GM21447 (cell line): ENCODE results near the gene PTPRG.

Experiments used
- ATAC-seq: cut with Tn5 transposase; IDR thresholded peaks from one replicate; pipeline ENCODE4 v1.9.1; 2021; ENCODE audit not compliant: unreplicated experiment

PTPRG gene

DNA sequence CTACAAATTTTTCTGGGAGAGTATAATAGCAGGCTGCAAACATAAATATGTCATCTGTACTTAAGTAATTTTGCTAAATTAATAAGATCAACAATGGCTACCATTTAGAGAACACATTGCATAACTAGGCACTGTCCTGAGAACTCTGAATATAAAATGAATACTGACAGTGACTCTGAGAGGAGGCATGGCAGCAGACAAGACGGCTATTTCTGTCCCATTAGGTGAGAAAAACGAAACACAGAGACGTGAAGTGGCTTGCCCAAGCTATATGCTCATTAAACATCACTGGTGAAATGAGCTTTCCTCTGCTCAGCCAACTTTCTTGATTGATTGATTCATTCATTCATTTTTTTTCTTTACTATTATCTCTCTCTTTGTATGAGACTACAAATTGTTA is 384.3 kb downstream of the PTPRG start:
- no peak for ATAC-seq

GRCh38 chr3:61946570-61947324 is 385.4 kb downstream of the PTPRG start:
- no peak for ATAC-seq

GRCh38 chr3:61947456-61947855 is 386.1 kb downstream of the PTPRG start:
- ATAC-seq: no peak

DNA sequence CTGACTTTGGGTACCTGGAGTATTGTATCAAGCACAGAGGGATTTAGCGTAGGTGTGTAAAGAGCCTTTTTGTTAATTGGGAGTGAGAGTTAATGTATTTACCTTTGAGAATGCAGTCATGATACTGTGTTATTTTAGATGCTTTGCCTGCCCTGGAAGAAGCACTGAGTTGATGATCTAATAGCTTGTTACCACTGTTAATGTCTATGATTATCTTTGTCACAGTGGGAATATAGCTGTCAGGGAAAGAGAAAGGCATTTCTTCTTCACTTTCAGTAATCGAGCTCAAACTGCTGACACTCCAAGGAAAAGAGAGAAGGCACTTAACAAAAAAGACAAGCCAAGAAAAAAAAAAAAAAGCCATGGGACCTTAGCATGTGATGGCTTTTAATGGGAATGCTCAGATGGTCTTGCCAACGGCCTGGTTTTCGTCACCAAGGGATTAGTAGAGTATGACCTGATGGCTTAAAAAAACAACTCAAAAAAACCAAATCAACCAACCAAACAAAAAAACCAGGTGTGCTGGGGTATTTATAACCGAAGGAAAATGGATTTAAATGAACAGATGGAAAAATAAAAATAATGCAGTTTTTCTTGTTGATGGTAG is 387.4 kb downstream of the PTPRG start:
- ATAC-seq: no peak

DNA sequence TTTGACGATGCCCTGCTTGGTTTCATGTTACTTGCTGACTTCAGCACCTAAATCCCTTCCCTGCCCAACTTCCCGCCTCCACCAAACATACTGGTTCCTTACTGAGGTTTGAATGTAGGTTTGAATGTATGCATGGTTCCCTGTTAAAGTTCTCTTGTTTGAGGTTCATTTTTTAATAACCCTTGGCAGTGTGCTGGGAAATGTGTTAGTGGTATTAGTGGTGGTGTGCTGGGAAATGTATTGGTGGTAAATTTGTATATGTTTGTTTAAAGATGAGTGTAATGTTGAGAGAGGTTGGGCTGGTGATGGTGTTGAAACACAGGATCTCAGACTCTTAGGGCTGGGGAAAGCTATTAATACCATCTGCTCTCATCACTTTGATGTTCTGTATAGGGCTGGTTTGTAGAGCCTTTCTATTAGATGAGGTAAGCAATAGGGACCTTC is 392.7 kb downstream of the PTPRG start:
- ATAC-seq: no peak

DNA sequence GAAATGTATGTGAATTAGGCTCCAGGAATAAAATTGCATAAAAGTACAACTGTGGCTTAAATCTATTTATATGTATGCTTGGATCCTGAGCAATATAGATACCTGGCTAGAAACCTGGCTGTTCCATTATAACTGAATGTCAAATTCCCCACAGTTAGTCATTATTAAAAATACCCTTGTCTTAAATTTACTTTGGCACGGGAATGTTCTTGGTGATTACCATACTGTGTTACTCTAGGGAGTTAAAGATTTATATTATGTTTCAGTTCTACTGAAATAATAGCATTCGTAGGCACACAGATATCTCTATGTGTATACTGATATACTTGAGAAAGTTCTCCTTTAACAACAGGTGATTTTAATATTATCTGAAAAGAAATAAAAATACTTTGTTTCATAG is 394.1 kb downstream of the PTPRG start:
- no peak for ATAC-seq

GRCh38 chr3:61956236-61956635 is 394.9 kb downstream of the PTPRG start:
- no peak for ATAC-seq

GRCh38 chr3:61957259-61957658 is 395.9 kb downstream of the PTPRG start:
- ATAC-seq: no peak

DNA sequence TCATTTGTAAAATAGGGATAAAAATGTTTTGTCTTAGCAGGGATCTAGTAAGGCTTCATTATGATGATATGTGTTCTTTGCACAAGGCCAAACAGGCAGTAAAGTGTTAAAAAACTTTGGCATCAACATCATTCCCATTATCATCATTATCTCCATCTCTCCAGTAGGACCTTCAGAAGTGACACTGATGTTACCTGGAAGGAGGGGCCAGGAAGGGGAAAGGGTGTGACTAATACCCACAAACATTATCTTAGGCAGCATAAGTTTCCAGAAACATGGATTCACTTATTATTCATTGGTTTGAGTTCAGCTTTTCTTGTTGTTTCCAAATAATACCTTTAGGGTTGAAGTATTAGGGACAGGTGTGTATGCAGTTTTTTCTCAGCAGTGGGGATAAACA is 399.6 kb downstream of the PTPRG start:
- ATAC-seq: no peak

DNA sequence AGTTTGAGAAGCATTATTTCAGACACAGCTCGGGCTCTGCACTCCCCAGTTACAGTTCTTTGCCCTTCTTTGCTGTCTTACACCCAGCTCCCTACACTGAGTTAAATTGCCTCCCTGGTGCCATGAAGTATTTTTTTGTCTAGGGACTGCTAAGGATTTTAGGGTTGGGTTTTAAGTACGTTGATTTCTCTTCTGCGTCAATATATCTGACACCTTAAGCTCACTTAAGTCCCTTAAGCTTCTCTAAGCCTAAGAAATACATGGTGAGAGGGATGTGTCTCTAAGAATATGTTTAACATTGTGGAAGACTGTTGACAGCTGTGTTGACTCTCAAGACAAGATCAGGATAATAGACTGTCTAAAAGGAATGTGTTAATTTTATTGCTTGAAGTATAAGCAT is 400.5 kb downstream of the PTPRG start:
- ATAC-seq: no peak

- no peak for ATAC-seq
Observed at GRCh38 chr3:61964566-61964965, 403.2 kb downstream of the PTPRG start.

DNA sequence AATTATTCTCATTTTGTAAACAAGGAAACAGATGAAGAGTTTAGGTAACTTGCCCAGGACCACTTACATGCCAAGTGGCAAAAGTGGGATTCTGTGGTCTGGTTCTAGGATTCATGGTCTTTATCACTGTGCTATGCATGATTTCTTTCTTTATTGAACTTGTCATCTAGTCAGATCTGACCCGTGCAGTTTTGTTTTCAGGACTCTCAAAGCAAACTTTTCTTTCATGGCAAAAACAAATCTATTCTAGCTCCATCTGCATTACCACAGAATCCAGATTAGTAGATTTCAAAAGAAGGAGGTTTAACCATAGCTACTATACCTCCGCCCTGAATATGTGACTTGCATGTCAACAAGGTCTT is 404.4 kb downstream of the PTPRG start:
- ATAC-seq: no peak

DNA sequence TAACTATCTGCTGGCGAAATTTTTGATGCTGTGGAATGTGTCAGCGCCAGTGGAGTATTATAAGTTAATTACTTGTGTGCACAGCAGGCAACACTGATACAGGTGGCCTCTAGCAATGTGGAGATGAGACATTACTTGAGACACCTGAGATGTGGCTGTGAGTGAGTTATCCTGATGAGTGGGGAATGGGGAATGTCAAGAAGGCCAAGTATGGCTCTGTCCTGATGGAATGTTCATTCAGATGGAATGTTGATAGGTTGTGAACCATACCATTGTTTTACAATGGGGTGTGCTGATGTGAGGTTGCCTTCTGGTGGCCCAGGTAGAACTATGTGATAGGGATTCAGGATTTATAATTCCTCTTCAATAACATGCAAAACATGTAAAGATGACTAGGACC is 404.8 kb downstream of the PTPRG start:
- ATAC-seq: no peak

GRCh38 chr3:61967019-61967418 is 405.6 kb downstream of the PTPRG start:
- no peak for ATAC-seq

- ATAC-seq: no peak
Observed at GRCh38 chr3:61967937-61968336, 406.6 kb downstream of the PTPRG start.

GRCh38 chr3:61974662-61975061 is 413.3 kb downstream of the PTPRG start:
- ATAC-seq: no peak

GRCh38 chr3:61975199-61975598 is 413.8 kb downstream of the PTPRG start:
- no peak for ATAC-seq

DNA sequence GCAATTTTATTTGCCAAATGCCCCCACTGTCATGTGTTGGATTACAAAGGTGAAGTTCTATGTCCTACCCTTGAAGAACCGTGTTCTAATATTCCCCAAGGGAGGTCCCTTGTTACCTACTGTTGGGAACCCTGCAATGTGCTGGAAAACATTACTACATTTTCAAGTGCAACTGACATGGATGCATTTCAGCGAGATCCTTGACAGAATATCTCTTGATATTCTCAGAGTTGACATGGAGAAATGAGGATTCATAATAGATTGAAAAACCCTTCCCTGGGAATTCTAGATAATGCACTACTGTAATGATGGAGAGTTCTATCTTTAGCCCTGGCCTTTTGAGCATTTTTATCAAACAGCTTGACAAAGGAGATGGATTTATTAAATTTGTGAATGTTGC is 414.6 kb downstream of the PTPRG start:
- ATAC-seq: no peak

DNA sequence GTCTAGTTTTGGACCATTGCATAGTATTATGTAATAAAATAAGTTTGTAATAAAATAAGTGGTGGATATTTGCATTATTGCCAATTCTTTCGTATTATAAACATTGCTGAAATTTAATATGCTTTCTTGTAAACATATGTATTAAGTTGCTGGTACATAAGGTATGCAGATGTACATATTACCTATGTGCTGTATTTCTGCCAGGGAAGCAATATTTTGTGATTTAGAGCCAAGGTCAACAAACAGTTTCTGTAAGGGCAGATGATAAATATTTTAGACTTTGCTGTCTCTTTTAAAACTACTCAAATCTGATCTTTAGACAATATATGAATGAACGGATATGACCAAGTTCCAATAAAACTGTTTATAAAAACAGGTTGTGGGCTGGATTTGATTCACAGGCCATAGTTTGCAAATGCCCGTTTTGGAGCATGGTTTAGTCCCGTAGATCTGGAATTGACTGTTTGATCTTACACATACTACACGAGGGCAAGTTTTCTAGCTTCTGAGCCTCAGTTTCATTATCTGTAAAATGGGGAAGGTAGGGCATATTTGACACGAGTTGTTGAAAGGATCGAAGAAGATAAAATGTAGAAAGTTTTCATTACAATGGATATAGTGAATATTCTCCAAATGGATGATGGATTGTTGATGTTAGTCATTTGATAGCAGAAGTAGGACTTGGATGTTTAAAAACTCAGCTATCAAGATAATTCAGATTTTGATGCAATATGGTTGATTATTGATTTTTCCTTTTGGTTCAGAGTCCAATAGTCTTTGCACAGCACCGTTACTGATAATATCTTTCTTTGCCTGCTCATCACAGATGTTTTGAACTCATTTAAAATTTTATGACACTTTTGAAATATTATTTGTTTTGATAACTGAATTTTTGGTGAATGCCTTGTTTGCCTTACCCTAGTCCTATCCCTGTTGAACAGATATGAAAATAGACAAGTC is 417.4 kb downstream of the PTPRG start:
- ATAC-seq: no peak

GRCh38 chr3:61979638-61980037 is 418.3 kb downstream of the PTPRG start:
- ATAC-seq: no peak

DNA sequence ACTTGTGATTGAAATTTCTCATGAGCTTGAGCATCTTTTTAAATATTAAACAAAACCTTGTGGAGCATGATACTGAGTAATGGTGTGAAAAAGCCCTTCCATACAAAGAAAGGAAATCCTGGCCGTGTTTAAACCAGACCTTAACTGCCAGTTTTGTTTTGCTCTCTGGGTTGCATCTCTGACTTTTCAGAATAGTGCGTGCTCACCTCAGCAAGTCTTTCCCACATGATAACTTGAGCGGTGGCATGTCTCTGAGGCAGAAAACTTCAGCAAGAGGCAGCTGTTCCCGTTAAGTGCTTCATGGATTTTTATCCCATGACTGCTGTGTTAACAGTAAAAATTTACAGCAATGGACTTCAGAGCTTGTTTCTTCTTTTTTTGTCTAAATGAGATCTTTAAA is 418.7 kb downstream of the PTPRG start:
- ATAC-seq: no peak

- ATAC-seq: no peak
Observed at GRCh38 chr3:61981060-61981459, 419.7 kb downstream of the PTPRG start.
